Dermis blood vessel endothelial cell (primary cell): ENCODE measurements around the gene TAF1B. TPM values are rescaled to one million over a fixed set of nuclear protein-coding genes. Genes with fewer than 3 reads are reported as not detected.
"Not testable (repeated sequence)": the region's sequence is repeated elsewhere in the genome, so short reads cannot be mapped to it uniquely, and the experiment has no call there.

ENCODE experiments used
- DNase-seq: peaks from one replicate; pipeline ENCODE4 v3.0.0; 2010
- total RNA-seq: library from RNA; depleted of rRNA; stranded (reverse); fragments of >200 nt; gene quantifications from 2 replicates; pipeline ENCODE4 v1.2.3, GENCODE V29; 2014

Gene TAF1B
- total RNA-seq, 1 donor from 2014 or later, result 20.6 TPM

- DNase-seq, result no peak
These were observed 10.7 kb upstream of the TAF1B start for GRCh38 chr2:9832586-9832985.

- not testable (repeated sequence) for DNase-seq
These were observed 8.2 kb upstream of the TAF1B start for GRCh38 chr2:9835068-9835467.

- no peak for DNase-seq
These were observed 7.2 kb upstream of the TAF1B start for GRCh38 chr2:9836074-9836473.

GRCh38 chr2:9836517-9836916 lies 6.8 kb upstream of the TAF1B start:
- DNase-seq, result no peak

GRCh38 chr2:9837451-9837850 lies 5.8 kb upstream of the TAF1B start:
- no peak for DNase-seq

- DNase-seq, result no peak
These were observed 4.9 kb upstream of the TAF1B start for GRCh38 chr2:9838391-9838790.

- no peak for DNase-seq
These were observed 616 bp upstream of the TAF1B start for GRCh38 chr2:9842487-9843228.

GRCh38 chr2:9844036-9844483 lies 786 bp downstream of the TAF1B start:
- DNase-seq, result peak; percentile 41

GRCh38 chr2:9844576-9844975 lies 1.3 kb downstream of the TAF1B start:
- no peak for DNase-seq

GRCh38 chr2:9846554-9846953 lies 3.3 kb downstream of the TAF1B start:
- DNase-seq, result peak; percentile 56

- no peak for DNase-seq
These were observed 3.9 kb downstream of the TAF1B start for GRCh38 chr2:9847140-9847539.

- DNase-seq, result no peak
These were observed 9.6 kb downstream of the TAF1B start for GRCh38 chr2:9852881-9853280.

GRCh38 chr2:9857814-9858729 lies 14.8 kb downstream of the TAF1B start:
- DNase-seq, result no peak

- no peak for DNase-seq
These were observed 15.4 kb downstream of the TAF1B start for GRCh38 chr2:9858730-9859068.

GRCh38 chr2:9860922-9861580 lies 17.8 kb downstream of the TAF1B start:
- not testable (repeated sequence) for DNase-seq

- no peak for DNase-seq
These were observed 24.6 kb downstream of the TAF1B start for GRCh38 chr2:9867881-9868280.

GRCh38 chr2:9873337-9873736 lies 30.1 kb downstream of the TAF1B start:
- no peak for DNase-seq

GRCh38 chr2:9877026-9877425 lies 33.8 kb downstream of the TAF1B start:
- DNase-seq, result no peak

- no peak for DNase-seq
These were observed 34.5 kb downstream of the TAF1B start for GRCh38 chr2:9877726-9878125.

- DNase-seq, result no peak
These were observed 36.4 kb downstream of the TAF1B start for GRCh38 chr2:9879455-9880194.

- no peak for DNase-seq
These were observed 40.6 kb downstream of the TAF1B start for GRCh38 chr2:9883897-9884296.

- DNase-seq, result no peak
These were observed 41.2 kb downstream of the TAF1B start for GRCh38 chr2:9884436-9884835.
